ENCODE results near the gene PCA3. TPM values are rescaled to one million over a fixed set of nuclear protein-coding genes. Genes with fewer than 3 reads are reported as not detected.

The PCA3 gene
- total RNA-seq, 1 experiment from 2014 or later, result not detected

DNA sequence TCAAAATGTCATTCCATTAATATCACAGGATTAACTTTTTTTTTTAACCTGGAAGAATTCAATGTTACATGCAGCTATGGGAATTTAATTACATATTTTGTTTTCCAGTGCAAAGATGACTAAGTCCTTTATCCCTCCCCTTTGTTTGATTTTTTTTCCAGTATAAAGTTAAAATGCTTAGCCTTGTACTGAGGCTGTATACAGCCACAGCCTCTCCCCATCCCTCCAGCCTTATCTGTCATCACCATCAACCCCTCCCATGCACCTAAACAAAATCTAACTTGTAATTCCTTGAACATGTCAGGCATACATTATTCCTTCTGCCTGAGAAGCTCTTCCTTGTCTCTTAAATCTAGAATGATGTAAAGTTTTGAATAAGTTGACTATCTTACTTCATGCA, 20.6 kb downstream of the PCA3 start:
- H3K4me1 ChIP-seq (ENCODE audit: control insufficient read depth, insufficient read depth, low read length), result no peaks in the 10 kb centered on the region
- H3K27me3 ChIP-seq (ENCODE audit: control insufficient read depth, insufficient read depth, low read length), result no peaks in the 10 kb centered on the region
- no peak overlapping the region for H3K4me3 ChIP-seq (ENCODE audit: low read depth in 2 of 2, low read length in 2 of 2)
- H3K27ac ChIP-seq (ENCODE audit: low read length), result no peak overlapping the region
- ChIA-PET CTCF (no interaction called here), POLR2A (no interaction called here)
- DNase-seq (ENCODE audit: low read depth, low spot score) (no peak), ATAC-seq (no peak)
- intact Hi-C loops (cut with micrococcal nuclease; ENCODE audit: unreplicated experiment) (no loop called here), in situ Hi-C loops (cut with HindIII; ENCODE audit: low pct_unique_long_range_greater_than_20kb, low sequenced_read_pairs) (no loop called here)
- H3K36me3 ChIP-seq (ENCODE audit: control insufficient read depth, insufficient read depth, low read length), result no peaks in the 10 kb centered on the region
- no TSS peak for BruUV-seq (replicated peaks)
- no peaks in the 10 kb centered on the region for H3K9me3 ChIP-seq (ENCODE audit: control insufficient read depth, insufficient read depth, low read depth, low read length)
- TF ChIP-seq, protein P1, sequence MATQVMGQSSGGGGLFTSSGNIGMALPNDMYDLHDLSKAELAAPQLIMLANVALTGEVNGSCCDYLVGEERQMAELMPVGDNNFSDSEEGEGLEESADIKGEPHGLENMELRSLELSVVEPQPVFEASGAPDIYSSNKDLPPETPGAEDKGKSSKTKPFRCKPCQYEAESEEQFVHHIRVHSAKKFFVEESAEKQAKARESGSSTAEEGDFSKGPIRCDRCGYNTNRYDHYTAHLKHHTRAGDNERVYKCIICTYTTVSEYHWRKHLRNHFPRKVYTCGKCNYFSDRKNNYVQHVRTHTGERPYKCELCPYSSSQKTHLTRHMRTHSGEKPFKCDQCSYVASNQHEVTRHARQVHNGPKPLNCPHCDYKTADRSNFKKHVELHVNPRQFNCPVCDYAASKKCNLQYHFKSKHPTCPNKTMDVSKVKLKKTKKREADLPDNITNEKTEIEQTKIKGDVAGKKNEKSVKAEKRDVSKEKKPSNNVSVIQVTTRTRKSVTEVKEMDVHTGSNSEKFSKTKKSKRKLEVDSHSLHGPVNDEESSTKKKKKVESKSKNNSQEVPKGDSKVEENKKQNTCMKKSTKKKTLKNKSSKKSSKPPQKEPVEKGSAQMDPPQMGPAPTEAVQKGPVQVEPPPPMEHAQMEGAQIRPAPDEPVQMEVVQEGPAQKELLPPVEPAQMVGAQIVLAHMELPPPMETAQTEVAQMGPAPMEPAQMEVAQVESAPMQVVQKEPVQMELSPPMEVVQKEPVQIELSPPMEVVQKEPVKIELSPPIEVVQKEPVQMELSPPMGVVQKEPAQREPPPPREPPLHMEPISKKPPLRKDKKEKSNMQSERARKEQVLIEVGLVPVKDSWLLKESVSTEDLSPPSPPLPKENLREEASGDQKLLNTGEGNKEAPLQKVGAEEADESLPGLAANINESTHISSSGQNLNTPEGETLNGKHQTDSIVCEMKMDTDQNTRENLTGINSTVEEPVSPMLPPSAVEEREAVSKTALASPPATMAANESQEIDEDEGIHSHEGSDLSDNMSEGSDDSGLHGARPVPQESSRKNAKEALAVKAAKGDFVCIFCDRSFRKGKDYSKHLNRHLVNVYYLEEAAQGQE (IDR thresholded peaks at IDR 0.05; ENCODE audit: insufficient read depth in 1 of 2, low read depth in 2 of 2, low read length in 1 of 2), result no peak
- TF ChIP-seq TCF7L2 (IDR thresholded peaks at IDR 0.05; ENCODE audit: low read depth, low read length) (no peak), POLR2AphosphoS5 (IDR thresholded peaks at IDR 0.05; ENCODE audit: low read depth, low read length) (no peak), CTCF (IDR thresholded peaks at IDR 0.05) (no peak), SIN3A (IDR thresholded peaks at IDR 0.05; ENCODE audit: borderline replicate concordance, insufficient read depth, low read depth, low read length) (no peak)

GRCh38 chr9:76785501-76785900, 21.3 kb downstream of the PCA3 start:
- in situ Hi-C loops (cut with HindIII; ENCODE audit: low pct_unique_long_range_greater_than_20kb, low sequenced_read_pairs) (no loop called here), intact Hi-C loops (cut with micrococcal nuclease; ENCODE audit: unreplicated experiment) (no loop called here)
- TF ChIP-seq POLR2AphosphoS5 (IDR thresholded peaks at IDR 0.05; ENCODE audit: low read depth, low read length), result no peak
- TF ChIP-seq, protein P1 (IDR thresholded peaks at IDR 0.05; ENCODE audit: insufficient read depth in 1 of 2, low read depth in 2 of 2, low read length in 1 of 2), result no peak
- POLR2A ChIA-PET, result no interaction called here
- Histone ChIP-seq H3K36me3 (ENCODE audit: control insufficient read depth, insufficient read depth, low read length) (no peaks in the 10 kb centered on the region), H3K27ac (ENCODE audit: low read length) (no peak overlapping the region), H3K27me3 (ENCODE audit: control insufficient read depth, insufficient read depth, low read length) (no peaks in the 10 kb centered on the region), H3K9me3 (ENCODE audit: control insufficient read depth, insufficient read depth, low read depth, low read length) (no peaks in the 10 kb centered on the region), H3K4me1 (ENCODE audit: control insufficient read depth, insufficient read depth, low read length) (no peaks in the 10 kb centered on the region), H3K4me3 (ENCODE audit: low read depth in 2 of 2, low read length in 2 of 2) (no peak overlapping the region)
- CTCF ChIA-PET, result no interaction called here
- BruUV-seq (replicated peaks), result no TSS peak
- ATAC-seq (no peak), DNase-seq (ENCODE audit: low read depth, low spot score) (no peak)

Data from Panc1 (cell line).